ENCODE results near the gene GDF7.

The GDF7 gene

DNA sequence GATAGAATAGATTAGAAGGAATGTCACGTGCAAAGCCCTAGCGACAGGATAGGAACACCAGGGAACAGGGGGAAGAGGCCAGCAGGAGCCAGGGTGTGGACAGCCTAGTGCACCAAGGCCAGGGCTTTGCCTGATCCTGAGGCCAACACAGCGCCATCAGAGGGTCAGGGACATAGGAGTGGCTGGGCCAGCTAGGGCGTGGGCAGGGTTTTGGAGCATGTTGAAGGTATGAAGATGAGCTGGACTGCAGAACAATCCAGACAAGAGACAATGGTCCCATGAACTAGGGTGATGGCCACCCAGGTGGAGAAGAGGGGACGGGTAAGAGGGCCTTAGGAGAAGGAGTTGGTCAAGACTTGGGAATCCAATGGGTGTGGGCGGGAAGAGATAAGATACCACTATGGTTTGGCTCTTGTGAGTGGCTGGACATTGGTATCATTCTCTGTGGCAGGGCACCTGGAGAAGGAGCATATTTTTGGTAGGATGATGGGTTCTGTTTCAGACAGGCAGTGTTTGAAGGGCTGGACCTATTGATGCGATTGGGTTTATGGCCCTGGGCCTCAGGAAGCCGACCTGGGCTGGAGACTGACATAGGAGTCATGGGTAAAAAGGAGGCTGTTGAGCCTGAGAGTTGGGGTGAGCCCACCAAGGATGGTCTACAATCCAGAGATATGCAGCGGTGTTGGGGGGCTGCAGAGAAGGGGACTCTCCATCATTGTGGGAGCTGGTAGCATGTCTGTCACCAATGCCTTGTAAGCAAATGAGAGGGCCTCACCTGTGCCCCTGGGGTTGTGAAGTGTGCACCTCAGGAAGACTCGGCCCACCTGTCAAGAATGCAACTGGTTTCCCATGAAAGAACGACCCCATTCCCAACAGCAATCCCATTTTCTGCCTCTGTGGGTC is 14.0 kb upstream of the GDF7 start:
- TF ChIP-seq, protein P1, sequence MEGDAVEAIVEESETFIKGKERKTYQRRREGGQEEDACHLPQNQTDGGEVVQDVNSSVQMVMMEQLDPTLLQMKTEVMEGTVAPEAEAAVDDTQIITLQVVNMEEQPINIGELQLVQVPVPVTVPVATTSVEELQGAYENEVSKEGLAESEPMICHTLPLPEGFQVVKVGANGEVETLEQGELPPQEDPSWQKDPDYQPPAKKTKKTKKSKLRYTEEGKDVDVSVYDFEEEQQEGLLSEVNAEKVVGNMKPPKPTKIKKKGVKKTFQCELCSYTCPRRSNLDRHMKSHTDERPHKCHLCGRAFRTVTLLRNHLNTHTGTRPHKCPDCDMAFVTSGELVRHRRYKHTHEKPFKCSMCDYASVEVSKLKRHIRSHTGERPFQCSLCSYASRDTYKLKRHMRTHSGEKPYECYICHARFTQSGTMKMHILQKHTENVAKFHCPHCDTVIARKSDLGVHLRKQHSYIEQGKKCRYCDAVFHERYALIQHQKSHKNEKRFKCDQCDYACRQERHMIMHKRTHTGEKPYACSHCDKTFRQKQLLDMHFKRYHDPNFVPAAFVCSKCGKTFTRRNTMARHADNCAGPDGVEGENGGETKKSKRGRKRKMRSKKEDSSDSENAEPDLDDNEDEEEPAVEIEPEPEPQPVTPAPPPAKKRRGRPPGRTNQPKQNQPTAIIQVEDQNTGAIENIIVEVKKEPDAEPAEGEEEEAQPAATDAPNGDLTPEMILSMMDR (IDR thresholded peaks at IDR 0.05) = no peak

DNA sequence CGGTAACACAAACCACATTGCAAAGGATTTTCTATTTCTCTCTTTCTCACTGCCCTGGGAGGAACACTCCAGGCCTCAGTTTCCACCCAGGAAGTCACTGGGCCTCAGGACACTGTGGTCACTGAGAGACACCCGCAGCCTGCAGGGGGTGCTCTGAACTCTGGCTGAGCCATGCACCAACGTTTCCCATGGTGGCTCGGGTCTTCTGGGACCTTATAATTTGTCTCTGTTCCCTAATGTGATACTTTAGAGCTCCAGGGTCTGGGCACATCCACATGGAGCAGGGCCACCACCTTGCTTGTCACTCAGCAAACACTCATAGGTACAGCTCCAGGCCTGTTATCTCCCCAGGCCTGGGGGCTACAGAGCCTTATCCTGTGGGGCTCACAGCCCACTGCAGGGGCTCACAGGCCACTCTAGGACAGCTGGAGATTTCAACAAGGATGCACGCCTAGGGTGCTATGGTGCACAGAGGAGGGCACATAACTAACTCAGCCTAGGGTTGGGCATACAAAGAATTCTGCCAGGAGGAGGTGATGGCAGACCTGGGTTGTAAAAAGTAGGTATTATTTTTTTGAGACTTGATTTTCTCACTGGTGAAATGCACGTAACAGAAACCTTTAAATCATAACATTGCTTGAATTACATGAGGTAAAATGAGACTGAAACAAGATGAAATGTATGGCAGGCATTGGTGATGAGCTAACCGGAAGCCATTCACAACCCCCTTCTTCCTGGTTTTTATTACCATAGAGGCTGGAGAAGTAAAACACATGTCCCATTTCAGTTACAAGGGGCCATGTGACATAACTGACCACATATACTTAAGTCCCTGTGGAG is 13.0 kb upstream of the GDF7 start:
- TF ChIP-seq, protein P1 (IDR thresholded peaks at IDR 0.05) = no peak

DNA sequence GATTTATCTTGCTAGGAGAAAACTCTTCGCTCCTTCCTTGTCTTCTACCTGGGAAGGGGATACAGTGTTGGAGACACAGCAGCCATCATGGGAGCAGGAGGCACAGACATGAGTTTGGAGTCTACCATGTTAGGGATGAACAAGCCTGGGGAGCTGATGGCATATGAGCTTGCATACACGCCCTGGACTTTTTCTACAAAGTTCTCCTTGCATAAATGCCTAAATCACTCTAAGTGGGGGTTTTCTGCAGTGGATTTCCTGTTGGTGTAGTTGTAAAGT is 12.5 kb upstream of the GDF7 start:
- TF ChIP-seq, protein P1 (IDR thresholded peaks at IDR 0.05) = no peak

DNA sequence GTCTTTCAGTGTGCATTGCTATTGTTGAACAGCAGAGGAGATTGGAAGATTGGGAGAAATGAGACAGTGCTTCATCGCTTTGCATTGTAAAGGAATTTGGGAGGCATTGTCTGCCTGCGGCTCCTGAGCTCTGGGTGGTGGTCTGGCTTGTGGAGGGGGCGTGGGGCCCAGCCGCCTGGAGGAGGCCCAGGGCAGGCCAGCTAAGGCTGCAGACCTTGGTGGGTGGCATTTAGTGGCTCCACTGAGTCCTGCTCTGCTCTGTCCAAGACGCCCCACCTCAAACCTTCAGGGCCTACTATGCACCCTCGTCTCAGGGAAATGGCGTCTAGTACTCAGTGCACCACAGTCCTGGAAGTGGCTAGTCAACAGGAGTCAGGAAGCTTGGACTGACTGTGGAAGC is 10.4 kb upstream of the GDF7 start:
- TF ChIP-seq, protein P1 (IDR thresholded peaks at IDR 0.05) = no peak

DNA sequence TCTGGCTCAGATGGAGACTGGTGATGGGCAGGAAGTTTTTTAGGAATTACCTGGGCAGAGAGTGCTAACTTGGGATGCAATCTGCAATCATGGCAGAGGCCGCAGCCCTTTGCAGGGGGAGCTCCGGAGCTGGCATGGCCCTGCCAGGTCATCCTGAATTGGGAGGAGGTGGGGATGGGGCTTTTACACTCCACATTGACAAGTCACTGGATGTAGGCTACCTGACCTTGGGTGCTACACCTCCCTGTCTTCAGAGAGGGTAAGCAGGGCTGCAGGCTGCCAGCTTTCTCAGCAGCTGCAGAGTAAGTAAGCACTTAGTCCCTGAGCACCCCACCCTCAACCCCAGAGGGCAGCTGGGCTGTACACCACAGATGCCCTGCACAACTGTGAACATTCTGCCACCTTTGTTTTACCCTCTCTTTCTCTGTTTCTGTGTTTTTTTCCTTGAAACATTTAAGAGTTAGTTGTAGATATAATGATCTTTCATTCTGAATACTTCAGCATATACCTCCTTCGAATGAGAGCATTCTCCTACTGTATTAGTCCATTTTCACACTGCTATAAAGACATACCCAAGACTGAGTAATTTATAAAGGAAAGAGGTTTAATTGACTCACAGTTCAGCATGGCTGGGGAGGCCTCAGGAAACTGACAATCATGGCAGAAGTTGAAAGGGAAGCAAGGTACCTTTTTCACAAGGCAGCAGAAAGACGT is 9.3 kb upstream of the GDF7 start:
- TF ChIP-seq, protein P1 (IDR thresholded peaks at IDR 0.05) = no peak

DNA sequence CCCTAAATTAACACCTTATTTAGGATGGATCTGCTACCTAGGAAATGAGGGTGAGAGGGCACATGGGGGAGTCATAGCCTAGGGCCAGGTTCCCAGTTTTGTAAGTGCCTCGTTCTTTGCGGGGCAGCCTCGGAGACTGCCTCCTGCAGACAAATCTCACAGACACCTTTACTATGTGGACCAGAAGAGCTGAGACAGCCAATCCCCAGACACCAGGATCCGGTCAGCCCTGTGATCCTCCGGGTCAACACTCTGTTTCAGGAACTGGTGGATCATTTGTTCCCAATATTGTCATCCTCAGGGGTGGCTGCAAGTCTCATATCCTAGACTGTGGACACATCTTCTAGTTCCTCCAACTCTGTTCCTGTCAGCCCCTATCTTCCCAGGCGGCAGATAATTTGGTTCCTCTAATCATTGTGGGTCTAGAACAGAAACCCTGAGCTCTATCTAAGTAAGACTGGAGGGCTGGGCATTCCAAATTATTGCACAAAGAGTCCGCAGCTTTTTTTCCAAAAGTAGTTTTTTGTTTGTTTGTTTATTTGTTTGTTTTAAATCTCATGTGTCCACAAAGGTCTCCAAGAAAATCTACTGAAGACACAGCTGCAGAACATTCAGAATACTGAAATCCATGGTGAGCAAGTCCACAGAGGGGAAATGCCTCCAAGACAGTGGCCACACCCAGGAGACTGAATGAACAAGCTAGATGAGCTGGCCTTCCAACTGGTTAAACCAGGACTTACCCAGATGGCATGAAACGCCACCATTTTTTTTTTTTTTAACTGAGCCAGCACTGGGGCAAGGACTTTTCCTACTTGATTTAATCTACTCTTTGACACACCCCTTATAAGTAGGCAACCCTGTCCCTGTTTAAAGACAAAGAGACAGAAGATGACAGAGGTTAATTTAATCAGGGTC is 6.2 kb upstream of the GDF7 start:
- TF ChIP-seq, protein P1 (IDR thresholded peaks at IDR 0.05) = no peak

Data from LNCAP (cell line).